Stimulated activated CD4-positive, alpha-beta T cell treated with anti-CD3 and anti-CD28 coated beads, Interleukin-12 subunit alpha, Interleukin-12 subunit beta, amount 100 ng/mL, for 4 hours (primary cell): ENCODE results near the gene OR10C1.
"Not testable (repeated sequence)": the region's sequence is repeated elsewhere in the genome, so short reads cannot be mapped to it uniquely, and the experiment has no call there.

Source experiments
- DNase-seq: peaks from one replicate; pipeline ENCODE4 v3.0.0-alpha.2; 2020

OR10C1 gene

GRCh38 chr6:29439006-29439405 lies at the start of gene OR10C1:
Gene OR10C1 (plus strand): TSS chr6:29439306. CDS start chr6:29440016, 710 bp downstream.
- DNase-seq = no peak

GRCh38 chr6:29395331-29395730 lies 43.8 kb upstream of the OR10C1 start, which contains the start of gene OR12D2:
Gene OR12D2 (plus strand): TSS chr6:29395631. CDS start chr6:29396700, 1,069 bp downstream.
- no peak for DNase-seq

DNA sequence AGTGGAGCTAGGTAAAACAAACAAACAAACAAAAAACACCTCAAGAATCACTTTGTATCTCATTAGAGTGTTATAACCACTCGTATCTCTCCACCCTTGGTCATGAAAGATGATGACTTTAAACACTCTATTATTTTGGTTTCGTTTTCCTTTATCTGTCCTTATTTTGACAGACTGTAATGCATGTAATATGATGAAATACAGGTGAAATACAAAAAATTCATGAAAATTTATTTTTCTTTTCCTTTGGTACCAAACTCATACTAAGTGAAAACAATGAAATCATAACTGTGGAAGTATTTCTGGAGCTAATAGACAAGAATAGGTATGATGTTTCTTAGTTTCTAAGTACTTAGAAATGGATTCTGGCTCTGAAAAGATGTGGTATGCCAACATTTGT lies 39.6 kb upstream of the OR10C1 start:
- DNase-seq = no peak

GRCh38 chr6:29403801-29404200 lies 35.3 kb upstream of the OR10C1 start:
- DNase-seq = no peak

DNA sequence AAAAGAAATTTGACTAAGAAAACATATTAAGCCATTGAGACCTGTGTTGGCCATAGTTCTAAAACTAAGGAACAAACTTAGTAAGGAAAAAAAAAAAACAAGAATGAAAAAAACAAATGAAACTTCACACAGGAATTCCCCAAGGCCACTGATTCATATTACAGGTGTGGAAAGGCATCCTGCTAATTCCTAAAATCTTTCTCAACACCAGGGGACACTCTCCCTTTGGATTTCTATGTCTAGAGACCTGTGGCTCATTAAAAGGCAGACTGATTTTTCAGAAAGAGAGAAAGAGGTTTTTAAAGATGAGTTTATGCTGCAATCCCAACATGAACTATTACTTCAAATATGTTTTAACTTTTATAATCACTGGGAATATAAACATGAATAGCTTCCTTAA lies 24.5 kb upstream of the OR10C1 start, which contains the start of gene OR12D1:
OR12D1 (plus strand) TSS at position 341 of the 400 bp plus-strand sequence.
- DNase-seq = no peak

DNA sequence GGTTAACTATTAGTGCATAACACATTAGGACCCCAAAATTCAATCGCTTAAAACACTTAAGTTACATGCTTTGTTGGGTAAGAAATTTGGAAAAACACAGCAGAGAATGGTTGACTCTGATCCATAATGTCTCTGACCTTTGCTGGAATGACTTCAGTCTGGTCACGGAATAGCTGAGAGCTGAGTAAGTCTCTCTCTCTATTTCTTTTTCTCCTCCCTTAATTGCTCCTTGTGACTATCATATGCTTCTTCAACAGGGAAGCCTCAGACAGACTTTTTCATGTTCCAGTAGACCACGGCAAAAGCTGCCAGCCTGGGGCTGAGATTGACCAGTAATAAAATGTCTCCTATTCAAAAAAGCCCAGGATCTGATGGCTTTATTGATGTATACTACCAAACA lies 19.6 kb upstream of the OR10C1 start:
- DNase-seq = no peak

DNA sequence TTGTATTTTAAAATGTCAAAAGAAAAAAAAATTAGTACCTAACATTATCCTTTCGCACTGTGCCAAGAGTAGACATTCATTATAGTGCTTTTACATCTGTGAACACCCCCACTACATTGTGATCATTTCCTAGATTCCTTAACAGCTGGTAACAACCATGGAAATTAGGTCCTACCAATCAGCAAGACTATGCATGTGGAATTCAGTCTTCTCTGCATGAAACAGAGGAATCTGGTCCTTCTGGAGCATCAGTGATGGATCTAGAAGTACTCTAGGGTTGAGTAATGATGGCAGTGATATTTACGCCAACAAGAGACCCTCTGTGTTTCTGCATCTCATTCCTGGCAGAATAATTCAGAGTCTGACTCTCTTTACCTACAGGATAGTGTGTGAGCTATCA lies 14.9 kb upstream of the OR10C1 start:
- no peak for DNase-seq

DNA sequence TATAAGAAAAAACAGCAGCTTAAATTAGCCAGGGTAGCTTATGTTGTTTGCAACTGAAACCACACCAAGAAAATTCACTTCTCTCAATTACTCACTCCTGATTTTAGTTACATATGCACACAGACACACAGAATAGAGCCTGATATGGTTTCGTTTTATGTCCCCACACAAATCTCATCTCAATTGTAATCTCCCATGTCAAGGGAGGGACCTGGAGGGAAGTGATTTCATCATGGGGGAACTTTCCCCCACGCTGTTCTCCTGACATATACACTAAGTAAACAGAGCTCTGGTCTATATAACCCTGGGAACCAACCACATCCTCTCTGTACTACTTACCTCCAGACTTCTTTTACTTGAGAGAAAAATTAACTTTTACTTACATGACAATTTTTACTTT lies 14.5 kb upstream of the OR10C1 start:
- DNase-seq = no peak

GRCh38 chr6:29425075-29425474 lies 14.0 kb upstream of the OR10C1 start:
- DNase-seq = no peak

DNA sequence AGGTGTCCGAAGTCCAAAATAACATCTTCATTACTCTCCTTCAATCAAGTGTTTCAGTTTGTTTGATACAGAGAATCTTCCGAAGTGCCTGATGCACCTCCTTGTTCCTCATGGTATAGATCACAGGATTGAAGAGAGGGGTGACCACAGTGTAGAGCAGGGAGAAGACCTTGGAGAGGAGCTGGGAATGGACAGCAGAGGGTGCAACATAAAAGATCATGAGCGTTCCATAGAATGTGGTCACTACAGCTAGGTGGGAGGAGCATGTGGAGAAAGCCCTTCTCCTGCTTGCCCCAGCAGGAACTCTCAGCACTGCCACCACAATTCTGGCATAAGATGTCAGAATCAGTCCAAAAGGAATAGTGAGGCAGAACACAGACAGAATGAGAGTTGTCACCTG lies 12.5 kb upstream of the OR10C1 start:
- no peak for DNase-seq

DNA sequence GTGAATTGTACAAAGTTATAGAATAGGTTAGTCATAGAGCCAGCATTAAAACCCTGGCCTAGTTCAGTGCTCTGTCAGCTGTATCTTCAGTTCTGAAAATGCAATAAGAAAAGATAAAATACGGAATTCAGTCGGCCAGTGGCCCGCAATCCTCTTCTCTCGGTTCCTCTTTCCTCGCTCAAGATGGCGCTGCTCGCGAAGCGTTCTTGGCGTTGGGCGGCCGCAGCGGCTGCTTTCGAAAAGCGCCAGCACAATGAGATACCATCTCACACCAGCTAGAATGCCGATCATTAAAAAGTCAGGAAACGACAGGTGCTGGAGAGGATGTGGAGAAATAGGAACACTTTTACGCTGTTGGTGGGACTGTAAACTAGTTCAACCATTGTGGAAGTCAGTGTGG lies 2.4 kb upstream of the OR10C1 start:
- DNase-seq = not testable (repeated sequence)

DNA sequence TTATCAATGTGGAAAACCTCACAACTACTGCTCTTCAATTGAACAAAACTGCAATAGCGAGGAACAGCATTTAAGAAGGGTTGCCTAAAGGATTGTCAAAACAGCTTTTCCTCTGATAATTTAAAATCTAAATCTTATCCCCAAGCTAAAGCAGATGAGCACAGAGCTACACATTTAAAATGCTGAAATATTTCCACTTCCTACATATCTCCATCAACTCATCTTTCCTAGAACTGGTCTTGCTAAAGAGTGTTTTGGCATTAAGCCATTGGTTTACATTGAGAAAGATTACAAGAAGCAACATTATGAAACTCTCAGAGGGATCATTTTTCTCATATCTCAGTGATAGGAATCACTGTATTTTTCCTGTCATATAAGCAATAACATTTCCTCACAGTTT lies 3.6 kb downstream of the OR10C1 start:
- DNase-seq = no peak

DNA sequence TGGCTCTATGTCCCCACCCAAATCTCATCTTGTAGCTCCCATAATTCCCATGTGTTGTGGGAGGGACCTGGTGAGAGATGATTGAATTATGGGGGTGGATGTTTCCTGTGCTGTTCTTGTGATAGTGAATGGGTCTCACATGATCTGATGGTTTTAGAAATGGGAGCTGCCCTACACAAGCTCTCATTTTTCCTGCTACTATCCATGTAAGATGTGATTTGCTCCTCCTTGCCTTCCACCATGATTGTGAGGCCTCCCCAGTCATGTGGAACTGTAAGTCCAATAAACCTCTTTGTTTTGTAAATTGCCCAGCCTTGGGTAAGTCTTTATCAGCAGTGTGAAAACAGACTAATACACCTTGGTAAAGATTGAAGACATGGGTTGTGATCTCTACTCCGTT lies 4.9 kb downstream of the OR10C1 start:
- not testable (repeated sequence) for DNase-seq

- no peak for DNase-seq
These were observed 8.6 kb downstream of the OR10C1 start for GRCh38 chr6:29447670-29448069.

DNA sequence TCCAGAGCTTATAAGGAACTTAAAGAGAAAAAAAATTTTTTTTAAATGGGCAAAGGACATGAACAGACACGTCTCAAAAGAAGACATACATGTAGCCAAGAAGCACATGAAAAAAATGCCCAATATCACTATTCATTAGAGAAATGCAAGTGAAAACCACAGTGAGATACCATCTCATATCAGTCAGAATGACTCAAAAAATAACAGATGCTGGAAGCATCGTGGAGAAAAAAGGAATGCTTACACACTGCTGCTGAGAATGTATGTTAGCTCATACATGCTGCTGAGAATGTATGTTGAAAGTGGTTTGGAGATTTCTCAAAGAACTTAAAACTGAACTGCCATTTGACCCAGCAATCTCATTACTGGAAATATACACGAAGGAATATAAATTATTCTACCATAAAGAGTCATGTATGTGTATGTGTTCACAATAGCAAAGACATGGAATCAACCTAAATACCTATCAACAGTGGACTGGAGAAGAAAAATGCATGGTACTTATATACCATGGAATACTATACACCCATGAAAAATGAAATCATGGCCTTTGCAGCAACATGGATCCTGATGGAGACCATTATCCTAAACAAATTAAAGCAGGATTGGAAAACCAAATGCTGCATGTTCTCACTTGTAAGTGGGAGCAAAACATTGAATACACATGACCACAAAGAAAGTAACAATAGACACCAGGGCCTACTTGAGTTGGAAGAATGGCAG lies 12.5 kb downstream of the OR10C1 start:
- no peak for DNase-seq

DNA sequence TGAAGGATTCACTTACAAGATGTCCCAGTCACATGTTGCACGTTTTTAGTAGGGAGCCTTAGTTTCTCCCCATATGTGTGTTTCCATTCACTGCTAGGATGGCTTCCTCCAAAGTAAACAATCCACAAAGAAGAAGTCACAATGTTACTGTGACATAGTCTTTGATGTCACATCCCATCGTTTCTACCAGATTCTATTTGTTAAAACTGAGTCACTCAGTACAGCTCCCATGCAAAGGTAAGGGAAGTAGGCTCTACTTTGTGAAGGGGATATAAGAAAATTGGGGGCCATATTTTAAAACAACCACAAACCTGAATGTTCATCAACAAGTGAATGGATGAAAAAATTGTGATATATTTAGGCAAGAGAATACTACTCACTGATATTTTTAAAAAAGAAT lies 17.9 kb downstream of the OR10C1 start, which contains the start of the genes OR11A1 and OR2H1:
OR11A1 (minus strand) TSS at position 101 of the 400 bp plus-strand sequence. CDS start 29,430 bp downstream, outside the sequence.
OR2H1 (plus strand) TSS at position 185 of the 400 bp plus-strand sequence. CDS start 4,615 bp downstream, outside the sequence.
- no peak for DNase-seq

DNA sequence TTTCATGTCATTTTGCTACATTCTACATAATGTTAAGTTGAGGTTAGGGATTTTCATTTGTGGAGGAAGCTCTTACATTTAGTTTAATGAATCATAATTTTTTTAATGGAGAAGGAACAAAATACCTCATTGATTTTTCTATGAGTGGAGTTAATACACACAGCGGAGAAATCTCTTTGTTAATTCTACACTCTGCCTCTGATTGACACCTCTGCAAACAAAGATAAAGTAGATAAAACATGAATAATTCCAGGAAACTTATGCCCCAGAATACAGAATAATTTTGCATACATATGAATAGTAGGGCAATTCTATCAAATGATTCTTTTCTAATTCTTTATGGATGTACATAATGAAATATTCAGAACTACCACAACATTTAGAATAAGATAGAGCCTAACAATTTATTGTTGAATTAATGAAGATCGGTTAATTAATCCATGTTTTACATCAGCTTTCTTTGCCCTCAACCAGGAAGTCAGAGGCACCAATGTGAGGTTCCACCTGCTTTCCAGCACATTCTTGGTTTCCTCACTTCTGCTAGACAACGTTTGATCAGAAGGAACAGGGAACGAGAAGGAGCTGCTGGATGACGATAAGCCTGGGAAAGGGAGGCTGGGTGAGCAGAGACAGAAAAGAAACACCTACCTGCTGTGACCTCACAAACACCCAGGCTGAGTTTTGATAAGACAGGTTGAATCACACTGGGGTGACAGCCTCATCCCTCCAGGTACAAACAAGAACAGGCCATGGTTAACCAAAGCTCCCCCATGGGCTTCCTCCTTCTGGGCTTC lies 22.1 kb downstream of the OR10C1 start:
- DNase-seq = no peak

DNA sequence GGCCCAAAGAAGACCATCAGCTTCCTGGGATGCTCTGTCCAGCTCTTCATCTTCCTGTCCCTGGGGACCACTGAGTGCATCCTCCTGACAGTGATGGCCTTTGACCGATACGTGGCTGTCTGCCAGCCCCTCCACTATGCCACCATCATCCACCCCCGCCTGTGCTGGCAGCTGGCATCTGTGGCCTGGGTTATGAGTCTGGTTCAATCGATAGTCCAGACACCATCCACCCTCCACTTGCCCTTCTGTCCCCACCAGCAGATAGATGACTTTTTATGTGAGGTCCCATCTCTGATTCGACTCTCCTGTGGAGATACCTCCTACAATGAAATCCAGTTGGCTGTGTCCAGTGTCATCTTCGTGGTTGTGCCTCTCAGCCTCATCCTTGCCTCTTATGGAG lies 22.9 kb downstream of the OR10C1 start:
- no peak for DNase-seq

DNA sequence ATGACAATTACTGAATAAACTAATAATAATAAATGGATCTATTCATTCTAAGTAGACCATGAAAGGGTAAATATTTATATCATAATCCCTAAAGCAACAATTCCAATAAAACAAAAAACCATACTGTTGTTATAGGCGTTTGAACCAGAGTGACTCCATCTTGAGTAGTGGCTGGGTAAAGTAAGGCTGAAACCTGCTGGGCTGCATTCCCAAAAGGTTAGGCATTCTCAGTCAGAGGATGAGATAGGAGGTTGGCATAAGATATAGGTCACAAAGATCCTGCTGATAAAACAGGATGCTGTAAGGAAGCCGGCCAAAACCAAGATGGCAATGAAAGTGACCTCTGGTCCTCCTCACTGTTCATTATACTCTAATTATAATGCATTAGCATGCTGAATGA lies 26.2 kb downstream of the OR10C1 start:
- no peak for DNase-seq

- no peak for DNase-seq
These were observed 26.7 kb downstream of the OR10C1 start for GRCh38 chr6:29465801-29466200.

GRCh38 chr6:29466241-29466640 lies 27.1 kb downstream of the OR10C1 start:
- no peak for DNase-seq

- DNase-seq = no peak
These were observed 35.9 kb downstream of the OR10C1 start for GRCh38 chr6:29474996-29475395.

DNA sequence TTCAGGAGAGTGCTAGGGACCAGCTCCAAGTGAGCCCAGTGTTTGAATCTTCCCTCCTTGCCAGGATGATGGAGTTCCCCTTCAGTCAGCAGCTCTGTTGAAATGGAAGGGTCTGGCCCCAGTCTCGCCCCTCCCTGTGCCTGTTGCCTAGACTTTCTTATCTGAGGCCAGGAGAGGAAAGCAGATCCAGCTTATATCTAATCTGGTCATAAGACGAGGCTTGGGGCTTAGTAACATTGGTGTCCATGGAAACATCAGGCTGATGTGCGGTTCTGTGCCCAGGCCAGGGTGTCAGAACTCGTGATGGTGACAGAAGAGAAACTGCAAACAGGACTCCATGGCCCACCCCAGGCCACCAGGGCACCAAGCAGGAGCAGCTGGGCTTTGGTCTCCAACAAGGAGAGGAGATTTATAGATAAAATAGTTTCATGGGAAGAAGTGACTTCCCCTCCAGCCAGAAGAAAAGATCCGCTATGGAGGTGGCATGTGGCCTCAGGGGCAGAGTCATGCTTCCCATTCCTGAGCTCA lies 38.9 kb downstream of the OR10C1 start:
- DNase-seq = no peak

DNA sequence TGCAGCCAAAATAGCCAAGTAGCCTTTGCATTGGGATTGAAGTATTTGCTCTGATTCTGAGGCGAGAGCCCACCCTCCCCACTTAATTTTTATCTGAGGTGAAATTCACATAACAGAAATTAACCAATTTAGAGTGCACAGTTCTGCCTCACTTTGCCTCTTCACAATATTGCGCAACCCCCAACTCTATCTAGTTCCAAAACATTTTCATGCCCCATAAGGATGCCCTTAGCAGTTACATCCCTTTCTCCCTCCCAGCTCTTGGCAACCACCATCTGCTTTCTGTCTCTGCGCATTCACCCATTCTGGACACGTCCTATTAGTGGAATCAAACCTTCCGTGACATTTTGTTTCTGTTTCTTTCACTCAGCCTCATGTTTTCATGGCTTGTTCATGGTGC lies 39.6 kb downstream of the OR10C1 start:
- no peak for DNase-seq
